Aorta (tissue), 5 donors: Measurements from ENCODE around the gene LCN9. TPM values are rescaled to one million over a fixed set of nuclear protein-coding genes. Genes with fewer than 3 reads are reported as not detected.
A peak's percentile ranks its signal among the peaks of the same experiment; 100 is the strongest.

Experiments used
- ATAC-seq: fragments of 200-7000 bp; cut with Tn5 transposase; one replicate; pipeline ENCODE4 v1.9.1; 2022; ENCODE audit warnings: moderate library complexity; ENCODE audit not compliant: low FRiP score
- DNase-seq, 2 donors: peaks; one replicate each; pipeline ENCODE4 v3.0.0-alpha.2; 2020
- H3K27ac ChIP-seq, 2 donors: one replicate each; pipeline ENCODE4 v1.5.1; 2013; ENCODE audit warnings: low read length in 2 of 2, mild to moderate bottlenecking in 2 of 2, moderate library complexity in 2 of 2, control low read depth in 1 of 2, inconsistent platforms in 1 of 2, low read depth in 1 of 2
- H3K27me3 ChIP-seq, 2 donors: one replicate each; pipeline ENCODE4 v1.6.1; 2013; ENCODE audit warnings: control low read depth in 1 of 2, low read length in 1 of 2, mild to moderate bottlenecking in 1 of 2, moderate library complexity in 1 of 2; ENCODE audit not compliant: insufficient read depth in 2 of 2, control insufficient read depth in 1 of 2
- H3K36me3 ChIP-seq, 2 donors: one replicate each; pipeline ENCODE4 v1.6.1; 2013; ENCODE audit warnings: control low read depth in 1 of 2, low read length in 1 of 2, mild to moderate bottlenecking in 1 of 2; ENCODE audit not compliant: insufficient read depth in 2 of 2, control insufficient read depth in 1 of 2
- H3K4me1 ChIP-seq, 2 donors: one replicate each; pipeline ENCODE4 v1.6.1; 2013; ENCODE audit warnings: low read length in 2 of 2, control low read depth in 1 of 2, mild to moderate bottlenecking in 1 of 2, moderate library complexity in 1 of 2; ENCODE audit not compliant: insufficient read depth in 2 of 2, control insufficient read depth in 1 of 2
- H3K4me3 ChIP-seq, 2 donors: one replicate each; pipeline ENCODE4 v1.5.1; 2013; ENCODE audit warnings: low read length in 2 of 2, control low read depth in 1 of 2, mild to moderate bottlenecking in 1 of 2
- H3K9me3 ChIP-seq: one replicate; pipeline ENCODE4 v1.6.1; 2013; ENCODE audit warnings: mild to moderate bottlenecking, low read length; ENCODE audit not compliant: control insufficient read depth
- WGBS, 2 donors: extraction: QIAGEN DNeasy Blood & Tissue Kit; methylation state at CpG; one replicate each; pipeline ENCODE4 v1.1.7; 2013; 5-methylcytosine and 5-hydroxymethylcytosine counted together
- intact Hi-C, 2 donors: fragments of 100-400 bp; cut with DNase I; formaldehyde crosslinking; loops; one replicate each; pipeline versions ENCODE4 v1.14.2 to v1.15.0; 2022
- polyA plus RNA-seq, 2 donors: library from polyadenylated mRNA; stranded (reverse); fragments of 200-250 nt; gene quantifications; one replicate each; pipeline ENCODE4 v1.2.3, GENCODE V29; 2013
- total RNA-seq, 2 donors: library from RNA; stranded (reverse); fragmentation: NEBNext Ultra II Directional; extraction: Animal tissue kit (Norgen Biotek cat#: 25700); gene quantifications; one replicate each; pipeline ENCODE4 v1.2.1, GENCODE V29; 2021
- donor health status: healthy with polysubstance abuse.
- donor health status: Bipolar disorder and iron deficiency.
- donor health status: DM: no; HTN: no; CAD: no.
- donor health status: DM: no; HTN: no; CAD: no.
- donor health status: DM: yes; HTN: yes; CAD: no.

Gene LCN9
- total and polyA plus RNA-seq, 4 donors: not detected

DNA sequence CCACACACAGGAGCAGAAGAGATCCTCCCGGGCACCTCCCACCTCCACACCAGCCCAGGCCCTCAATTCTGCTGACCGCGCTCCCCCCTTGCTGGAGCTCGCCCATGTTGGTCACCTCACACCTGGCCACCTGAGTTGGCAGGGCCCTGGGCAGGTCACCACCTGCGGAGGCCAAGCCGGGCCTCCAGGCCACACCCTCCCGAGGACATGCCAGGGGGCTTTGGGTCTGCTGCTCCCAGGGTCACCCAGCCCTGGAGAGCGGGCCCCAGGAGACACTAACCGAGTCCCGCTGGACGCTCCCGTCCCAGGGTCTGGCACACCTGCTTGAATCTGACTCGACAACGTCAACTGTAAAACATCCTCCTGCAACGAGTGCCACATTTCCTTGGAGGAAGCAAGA, 34.1 kb downstream of the LCN9 start:
- WGBS, 2 donors: 83 to 84% methylated on average over 15 of the region's 15 CpGs
- Histone ChIP-seq H3K36me3 (no peaks in the 10 kb centered on the region), H3K27ac (no peak overlapping the region), H3K4me1 (no peaks in the 10 kb centered on the region), H3K4me3 (no peak overlapping the region), H3K9me3 (no peaks in the 10 kb centered on the region), H3K27me3 (no peaks in the 10 kb centered on the region)
- no peak for ATAC-seq
- DNase-seq: no peak
- intact Hi-C loops: no loop called here

GRCh38 chr9:135698236-135698635, 35.1 kb downstream of the LCN9 start:
- Histone ChIP-seq H3K4me1 (no peaks in the 10 kb centered on the region), H3K27ac (no peak overlapping the region), H3K27me3 (no peaks in the 10 kb centered on the region), H3K36me3 (no peaks in the 10 kb centered on the region), H3K9me3 (no peaks in the 10 kb centered on the region), H3K4me3 (no peak overlapping the region)
- DNase-seq (no peak), ATAC-seq (no peak)
- intact Hi-C loops: no loop called here
- 74 to 76% methylated on average over 21 of the region's 21 CpGs for WGBS, 2 donors

GRCh38 chr9:135698767-135699166, 35.7 kb downstream of the LCN9 start:
- intact Hi-C loops: no loop called here

GRCh38 chr9:135699440-135699839, 36.3 kb downstream of the LCN9 start, which contains the start of gene SOHLH1:
SOHLH1 (minus strand) TSS chr9:135699481; CDS start chr9:135699467, 14 bp downstream.
- no peak for ATAC-seq
- Histone ChIP-seq H3K27ac (no peak within 1 kb of the TSS), H3K4me1 (no peaks in the 10 kb centered on the region), H3K4me3 (no peak within 1 kb of the TSS), H3K9me3 (no peaks in the 10 kb centered on the region), H3K36me3 (no peaks in the 10 kb centered on the region), H3K27me3 (no peaks in the 10 kb centered on the region)
- WGBS, 2 donors: 87 to 88% methylated on average over 23 to 30 of the region's 30 CpGs
- intact Hi-C loops: no loop called here
- no peak for DNase-seq

More at GRCh38 chr9:135698767-135699166, 35.7 kb downstream of the LCN9 start:
- Histone ChIP-seq H3K9me3 (no peaks in the 10 kb centered on the region), H3K27me3 (no peaks in the 10 kb centered on the region), H3K4me3 (no peak overlapping the region), H3K36me3 (no peaks in the 10 kb centered on the region), H3K4me1 (no peaks in the 10 kb centered on the region), H3K27ac (no peak overlapping the region)
- WGBS, 2 donors: 82 to 85% methylated on average over 15 to 19 of the region's 19 CpGs
- DNase-seq (no peak), ATAC-seq (no peak)

- 75 to 78% methylated on average over 15 of the region's 15 CpGs for WGBS, 2 donors
- intact Hi-C loops: loop anchor here in 1 of 2 donors (5.0 kb wide), 1 partner anchor 422 kb away; no protein-coding TSS in a partner anchor
- H3K27me3 ChIP-seq: no peaks in the 10 kb centered on the region
Measured at GRCh38 chr9:135700525-135700924, 37.4 kb downstream of the LCN9 start.

DNA sequence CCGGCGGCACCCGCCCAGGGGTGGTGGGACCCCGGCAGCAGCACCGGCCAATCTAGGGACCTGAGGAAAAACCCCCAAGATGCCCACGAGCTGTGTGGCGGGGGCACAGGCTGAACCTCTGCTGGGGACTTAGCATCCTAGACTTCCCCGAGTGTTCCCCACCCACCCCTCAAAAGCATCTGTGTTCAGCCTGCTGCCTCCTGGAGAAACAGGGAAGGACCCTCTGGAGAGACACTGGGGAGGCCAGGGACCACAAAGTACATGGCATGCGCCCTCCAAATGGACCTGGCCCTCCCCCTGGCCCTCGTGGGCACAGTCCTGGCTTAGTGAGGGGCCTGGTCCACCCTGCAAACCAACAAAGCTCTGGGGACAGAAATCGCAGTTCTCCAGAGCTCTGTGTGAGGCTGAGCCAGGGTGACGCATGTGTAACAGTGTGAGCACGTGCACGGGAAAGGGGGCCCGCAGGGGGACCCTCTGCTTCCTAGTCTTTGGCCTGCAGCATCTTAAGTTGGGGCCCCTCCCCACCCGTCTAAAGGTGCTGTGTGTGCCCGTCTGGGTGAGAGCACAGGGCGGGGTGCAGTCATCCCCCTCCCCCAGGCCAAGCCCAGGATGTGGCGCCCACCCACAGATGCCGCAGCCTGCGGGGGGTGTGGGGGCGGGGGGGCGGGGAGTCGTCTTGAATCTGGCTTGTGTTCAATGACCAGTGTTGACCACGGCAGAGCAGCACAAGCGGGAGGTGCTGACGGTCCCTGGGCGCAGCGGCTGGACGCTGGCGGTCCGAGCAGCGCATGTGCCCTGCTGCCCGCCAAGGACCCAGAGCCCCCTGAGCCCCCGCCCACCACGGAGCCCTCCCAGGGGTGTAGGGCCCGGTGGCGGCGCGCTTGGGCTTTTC, 38.2 kb downstream of the LCN9 start:
- no peaks in the 10 kb centered on the region for H3K36me3 ChIP-seq
- H3K4me1 ChIP-seq: no peaks in the 10 kb centered on the region
- intact Hi-C loops: loop anchor here in 1 of 2 donors (5.0 kb wide), 1 partner anchor 421 kb away; no protein-coding TSS in a partner anchor
- H3K27ac ChIP-seq: no peak overlapping the region
- H3K27me3 ChIP-seq: no peaks in the 10 kb centered on the region
- WGBS, 2 donors: 20 to 21% methylated on average over 35 to 40 of the region's 40 CpGs
- DNase-seq (no peak), ATAC-seq (no peak)
- H3K9me3 ChIP-seq: no peaks in the 10 kb centered on the region
- no peak overlapping the region for H3K4me3 ChIP-seq

More at GRCh38 chr9:135700525-135700924, 37.4 kb downstream of the LCN9 start:
- no peak overlapping the region for H3K4me3 ChIP-seq
- no peaks in the 10 kb centered on the region for H3K9me3 ChIP-seq
- DNase-seq (no peak), ATAC-seq (no peak)
- H3K27ac ChIP-seq: no peak overlapping the region
- H3K36me3 ChIP-seq: no peaks in the 10 kb centered on the region
- H3K4me1 ChIP-seq: no peaks in the 10 kb centered on the region

GRCh38 chr9:135701959-135702721, 39.0 kb downstream of the LCN9 start, which contains the start of gene KCNT1:
KCNT1 (plus strand) TSS chr9:135702185; CDS start chr9:135702259, 74 bp downstream.
- DNase-seq: peak in 1 of 2 donors; percentile 83
- intact Hi-C loops: loop anchor here in 1 of 2 donors (5.0 kb wide), 1 partner anchor 420 kb away; no protein-coding TSS in a partner anchor
- H3K36me3 ChIP-seq: no peaks in the 10 kb centered on the region
- no peaks in the 10 kb centered on the region for H3K27me3 ChIP-seq
- H3K4me1 ChIP-seq: no peaks in the 10 kb centered on the region
- 13 to 14% methylated on average over 57 to 66 of the region's 66 CpGs for WGBS, 2 donors
- H3K27ac ChIP-seq: no peak within 1 kb of the TSS
- no peak within 1 kb of the TSS for H3K4me3 ChIP-seq
- H3K9me3 ChIP-seq: no peaks in the 10 kb centered on the region
- ATAC-seq: peak; percentile 61

DNA sequence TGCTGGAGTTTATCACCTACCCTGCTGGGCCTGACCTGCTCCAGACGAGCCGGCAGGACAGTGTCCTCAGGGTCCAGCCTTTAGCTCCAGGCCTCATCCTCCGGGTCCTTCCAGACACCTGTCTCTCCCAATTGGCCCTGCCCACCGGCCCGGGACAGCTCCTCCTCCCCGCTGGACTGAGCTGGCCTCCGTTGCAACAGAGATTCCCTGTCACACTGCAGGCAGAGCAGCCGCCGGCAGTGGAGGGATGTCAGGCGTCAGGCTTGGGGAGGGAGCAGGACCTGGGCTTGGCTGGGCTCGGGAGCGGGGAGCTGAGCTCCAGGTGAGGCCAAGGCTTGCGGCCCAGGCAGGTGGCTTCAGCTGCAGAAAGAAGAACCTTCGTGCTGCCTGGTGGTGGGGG, 40.6 kb downstream of the LCN9 start:
- H3K9me3 ChIP-seq: no peaks in the 10 kb centered on the region
- H3K36me3 ChIP-seq: no peaks in the 10 kb centered on the region
- no peak for DNase-seq
- H3K27me3 ChIP-seq: no peaks in the 10 kb centered on the region
- no peak overlapping the region for H3K27ac ChIP-seq
- intact Hi-C loops: loop anchor here in 1 of 2 donors (5.0 kb wide), 1 partner anchor 419 kb away; no protein-coding TSS in a partner anchor
- no peak overlapping the region for H3K4me3 ChIP-seq
- WGBS, 2 donors: 75 to 76% methylated on average over 14 of the region's 14 CpGs
- no peak for ATAC-seq
- H3K4me1 ChIP-seq: no peaks in the 10 kb centered on the region
